Stimulated activated naive CD8-positive, alpha-beta T cell treated with anti-CD3 and anti-CD28 coated beads, Interleukin-15, Interleukin-2, amounts not matched to agents 100 U/mL and 50 U/mL, for 24 hours (primary cell): Measurements from ENCODE around the gene HMCN2.
"Not testable (repeated sequence)": the region's sequence is repeated elsewhere in the genome, so short reads cannot be mapped to it uniquely, and the experiment has no call there.

Experiments used
- ATAC-seq: fragments of 150-1000 bp; cut with Tn5 transposase; one replicate; pipeline ENCODE4 v1.10.0; 2021
- DNase-seq: peaks from one replicate; pipeline ENCODE4 v3.0.0; 2021

The HMCN2 gene

GRCh38 chr9:130264414-130265350 is 878 bp upstream of the HMCN2 start:
- DNase-seq (no peak), ATAC-seq (no peak)

DNA sequence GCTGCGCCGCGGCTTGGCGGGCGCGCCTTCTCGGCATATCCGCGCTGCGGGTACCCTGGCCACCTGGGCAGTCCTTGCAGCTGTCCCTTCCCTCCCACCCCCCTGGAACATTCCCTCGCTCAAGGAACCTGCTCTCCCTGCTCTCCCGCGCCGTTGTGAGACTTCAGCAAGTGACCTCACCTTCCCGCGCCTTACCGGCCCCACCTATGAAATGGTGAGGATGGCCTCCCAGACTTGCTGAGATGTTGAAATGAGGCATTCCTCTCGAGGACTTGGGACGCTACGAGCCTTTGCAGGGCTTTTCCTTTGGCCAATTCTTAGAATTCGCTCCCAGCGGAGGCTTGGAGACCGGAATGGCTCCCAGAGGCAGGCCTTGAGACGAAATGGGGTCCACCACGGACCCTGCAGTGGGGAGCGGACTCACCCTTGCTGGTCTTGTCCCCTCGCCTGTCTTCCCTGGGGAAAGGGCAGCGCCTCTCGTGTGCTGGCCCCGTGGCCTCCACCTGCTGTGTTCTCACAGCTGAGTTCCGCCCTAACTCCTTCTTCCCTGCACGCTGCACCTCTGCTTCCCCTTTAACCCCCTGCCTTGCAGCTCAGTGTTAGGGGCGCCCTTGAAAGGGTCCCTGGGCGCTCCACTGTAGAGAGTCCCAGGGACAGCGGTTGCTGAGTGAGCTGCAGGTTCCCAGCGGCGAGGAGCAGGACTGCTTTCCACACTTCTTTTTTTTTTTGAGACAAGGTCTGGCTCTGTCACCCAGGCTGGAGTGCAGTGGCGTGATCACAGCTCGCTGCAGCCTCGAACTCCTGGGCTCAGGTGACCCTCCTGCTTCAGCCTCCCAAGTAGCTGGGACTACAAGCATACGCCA is 907 bp downstream of the HMCN2 start:
- DNase-seq: no peak
- ATAC-seq: no peak

DNA sequence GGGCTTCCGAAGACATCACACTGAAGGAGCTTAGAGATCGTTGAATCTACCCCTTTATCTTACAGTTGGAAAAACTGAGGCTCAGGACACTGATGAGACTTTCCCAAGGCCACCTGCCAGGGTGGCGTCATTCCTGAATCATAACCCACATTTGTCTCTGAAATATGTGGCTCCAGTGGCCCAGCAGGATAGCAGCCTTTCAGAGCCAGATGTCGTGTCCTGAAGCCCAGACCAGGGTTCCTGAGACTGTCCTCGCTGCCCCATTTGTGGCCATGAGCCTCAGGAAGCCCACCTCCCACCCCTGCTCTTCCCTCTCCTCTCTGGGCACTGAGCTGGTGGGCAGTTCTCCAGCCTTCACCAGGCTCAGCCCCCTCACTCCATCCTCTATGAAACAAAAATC is 2.4 kb downstream of the HMCN2 start:
- ATAC-seq: no peak
- no peak for DNase-seq

DNA sequence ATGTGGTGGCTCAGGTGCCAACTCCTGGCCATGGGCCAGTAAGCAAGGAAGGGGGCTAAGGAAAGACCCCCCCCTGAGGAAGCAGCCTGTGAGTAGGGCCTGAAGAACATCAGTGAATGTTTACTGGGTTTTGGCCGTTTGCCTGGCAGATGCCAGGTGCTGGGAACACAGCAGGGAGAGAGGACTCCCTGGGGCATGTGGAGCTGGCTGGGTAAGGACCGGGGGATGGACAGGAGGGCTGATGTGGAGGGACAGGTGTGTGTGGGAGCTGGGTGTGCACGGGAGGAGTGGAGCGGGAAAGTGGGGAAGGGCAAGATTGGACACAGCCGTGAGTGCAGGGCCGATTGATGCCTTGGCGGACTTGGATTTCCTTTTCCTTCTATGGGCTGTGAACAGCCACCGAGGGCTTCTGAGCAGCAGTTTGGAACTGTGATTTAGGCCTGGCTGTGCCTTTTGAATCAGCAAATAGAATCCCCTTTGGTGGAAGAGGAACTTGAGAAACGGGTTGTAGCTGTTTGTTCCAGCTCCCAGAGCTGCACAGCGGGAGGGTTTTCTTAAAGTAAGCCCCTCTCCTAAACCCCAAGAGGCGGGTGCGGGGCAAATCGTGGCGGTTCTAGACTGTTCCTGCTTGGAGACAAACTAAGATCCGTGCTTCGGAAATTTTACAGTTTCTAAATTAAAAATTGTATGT is 3.1 kb downstream of the HMCN2 start:
- ATAC-seq (no peak), DNase-seq (no peak)

DNA sequence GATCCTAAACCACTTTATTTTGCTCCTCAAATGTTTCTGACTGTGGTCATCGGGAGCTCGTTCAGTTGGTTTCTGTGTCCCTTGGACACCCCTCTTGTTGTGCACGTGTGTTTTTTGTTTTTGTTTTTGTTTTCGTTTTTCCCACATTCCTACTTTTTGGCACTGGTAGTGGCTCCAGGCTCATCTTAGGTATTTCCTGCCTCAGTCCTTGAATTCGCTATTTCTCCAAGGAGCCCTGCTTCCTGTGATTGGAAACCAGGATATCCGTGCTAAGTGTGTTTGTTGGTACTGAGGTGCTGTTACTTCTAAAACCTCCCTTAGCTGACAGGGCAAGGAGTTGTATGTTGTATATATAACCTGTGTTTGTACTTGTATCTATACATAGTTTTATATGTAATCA is 5.9 kb downstream of the HMCN2 start:
- DNase-seq: no peak

DNA sequence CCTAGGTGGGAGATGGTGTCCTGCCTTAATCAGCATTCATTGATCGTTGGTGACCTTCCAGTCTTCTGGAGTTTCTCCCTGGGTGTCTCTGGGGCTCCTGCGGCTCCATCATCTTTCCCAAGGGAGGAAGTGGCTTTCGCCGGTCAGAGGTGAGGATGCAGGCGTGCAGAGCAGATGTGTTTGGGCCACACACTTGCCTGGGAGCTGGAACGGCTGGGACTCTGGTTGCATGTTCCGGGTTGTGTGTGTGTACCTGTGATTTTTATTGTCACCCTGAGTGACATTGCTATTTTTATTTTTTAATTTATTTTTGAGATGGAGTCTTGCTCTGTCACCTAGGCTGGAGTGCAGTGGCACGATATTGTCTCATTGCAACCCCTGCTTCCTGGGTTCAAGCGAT is 9.6 kb downstream of the HMCN2 start:
- DNase-seq: no peak
- ATAC-seq: no peak

More for the DNA sequence above, 5.9 kb downstream of the HMCN2 start:
- no peak for ATAC-seq

DNA sequence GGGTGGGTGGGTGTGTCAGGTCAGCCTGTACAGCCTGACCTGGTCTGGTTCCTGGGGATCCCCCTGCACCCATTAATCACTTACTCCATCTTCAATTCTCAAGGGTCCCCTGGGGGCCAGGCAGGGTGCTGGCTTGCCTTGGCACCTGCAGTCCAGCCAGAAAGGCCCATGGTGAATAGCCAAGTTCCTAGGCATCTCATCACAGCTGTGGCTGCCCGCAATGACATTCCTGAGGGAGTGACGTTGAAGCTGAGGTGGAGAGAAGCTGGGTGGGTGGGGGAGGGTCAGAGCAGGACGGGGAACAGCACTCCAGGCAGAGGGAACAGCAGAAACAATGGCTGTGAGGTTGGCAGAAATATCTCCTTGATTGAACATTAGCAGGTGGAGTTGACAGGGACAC is 10.6 kb downstream of the HMCN2 start:
- DNase-seq (no peak), ATAC-seq (no peak)

GRCh38 chr9:130276955-130277354 is 11.4 kb downstream of the HMCN2 start:
- no peak for ATAC-seq
- no peak for DNase-seq

DNA sequence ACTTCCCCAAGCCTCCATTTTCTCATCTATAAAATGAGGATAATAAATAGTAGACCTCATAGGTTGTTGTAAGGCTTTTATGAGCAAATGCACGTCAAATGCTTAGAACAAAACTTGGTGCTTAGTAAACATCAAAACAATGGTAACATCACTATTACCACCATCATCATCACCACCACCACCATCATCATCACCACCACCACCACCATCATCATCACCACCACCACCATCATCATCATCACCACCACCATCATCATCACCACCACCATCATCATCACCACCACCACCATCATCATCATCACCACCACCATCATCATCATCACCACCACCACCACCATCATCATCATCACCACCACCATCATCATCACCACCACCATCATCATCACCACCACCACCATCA is 12.0 kb downstream of the HMCN2 start:
- not testable (repeated sequence) for DNase-seq, ATAC-seq

DNA sequence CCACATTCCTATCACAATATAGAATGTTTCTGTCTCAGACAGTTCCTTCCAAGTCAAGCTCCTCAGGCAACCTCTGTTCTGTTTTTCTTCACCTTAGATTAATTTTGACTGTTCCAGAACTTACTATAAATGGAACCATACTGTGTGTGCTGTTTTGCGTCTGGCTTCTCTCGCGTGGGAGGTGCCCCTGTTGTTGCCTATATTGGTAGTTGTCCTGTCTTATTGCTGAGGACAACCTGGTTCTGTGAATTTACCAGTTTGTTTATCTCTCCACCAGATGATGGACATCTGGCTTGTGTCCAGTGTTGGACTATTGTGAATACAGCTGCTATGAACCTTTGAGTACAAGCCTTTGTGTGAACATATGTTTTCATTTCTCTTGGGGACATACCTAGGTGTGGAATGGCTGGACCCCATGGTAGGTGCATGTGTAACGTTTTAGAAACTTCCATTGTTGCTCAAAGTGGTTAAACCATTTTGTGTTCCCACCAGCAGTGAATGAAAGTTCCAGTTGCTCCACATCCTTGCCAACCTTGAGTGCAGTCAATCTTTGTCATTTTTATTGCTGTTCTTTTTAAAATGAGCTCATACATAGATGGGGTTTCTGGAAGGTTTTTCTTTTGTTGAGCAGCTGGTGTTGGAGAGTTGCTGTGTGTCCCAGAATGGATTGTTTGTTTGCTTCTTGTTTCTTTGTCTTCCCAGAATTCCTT is 18.1 kb downstream of the HMCN2 start:
- no peak for ATAC-seq
- no peak for DNase-seq

- no peak for DNase-seq
- no peak for ATAC-seq
Observed at GRCh38 chr9:130284249-130284625, 18.7 kb downstream of the HMCN2 start.

DNA sequence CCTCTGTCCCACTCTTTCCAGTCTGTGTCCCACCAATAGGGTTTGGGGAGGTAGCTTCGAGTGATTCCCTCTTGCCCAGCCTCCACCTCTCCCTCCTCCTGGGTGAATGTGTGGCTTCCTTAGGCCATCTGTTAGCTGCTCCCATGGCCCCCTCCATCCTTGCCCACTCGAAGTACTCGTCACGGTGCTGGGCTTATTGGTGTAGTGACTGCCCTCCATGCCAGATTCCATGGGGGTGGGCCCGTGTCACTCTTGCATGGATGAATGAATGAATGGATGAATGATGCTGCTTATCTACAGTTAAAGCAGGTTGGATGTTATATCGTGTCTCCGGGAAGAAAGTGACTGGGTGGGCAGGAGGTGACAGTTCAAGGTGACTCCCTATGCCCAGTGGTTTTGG is 19.1 kb downstream of the HMCN2 start:
- ATAC-seq: no peak
- DNase-seq: no peak

GRCh38 chr9:130285271-130285670 is 19.7 kb downstream of the HMCN2 start:
- DNase-seq: no peak

GRCh38 chr9:130286072-130286770 is 20.7 kb downstream of the HMCN2 start:
- no peak for ATAC-seq
- DNase-seq: no peak

More at GRCh38 chr9:130285271-130285670, 19.7 kb downstream of the HMCN2 start:
- no peak for ATAC-seq

GRCh38 chr9:130286781-130287428 is 21.3 kb downstream of the HMCN2 start:
- DNase-seq (no peak), ATAC-seq (no peak)

- no peak for ATAC-seq
- no peak for DNase-seq
Observed at GRCh38 chr9:130287736-130288135, 22.2 kb downstream of the HMCN2 start.

GRCh38 chr9:130288393-130288792 is 22.8 kb downstream of the HMCN2 start:
- ATAC-seq (no peak), DNase-seq (no peak)

- DNase-seq (no peak), ATAC-seq (no peak)
Observed at GRCh38 chr9:130288926-130289690, 23.5 kb downstream of the HMCN2 start.

DNA sequence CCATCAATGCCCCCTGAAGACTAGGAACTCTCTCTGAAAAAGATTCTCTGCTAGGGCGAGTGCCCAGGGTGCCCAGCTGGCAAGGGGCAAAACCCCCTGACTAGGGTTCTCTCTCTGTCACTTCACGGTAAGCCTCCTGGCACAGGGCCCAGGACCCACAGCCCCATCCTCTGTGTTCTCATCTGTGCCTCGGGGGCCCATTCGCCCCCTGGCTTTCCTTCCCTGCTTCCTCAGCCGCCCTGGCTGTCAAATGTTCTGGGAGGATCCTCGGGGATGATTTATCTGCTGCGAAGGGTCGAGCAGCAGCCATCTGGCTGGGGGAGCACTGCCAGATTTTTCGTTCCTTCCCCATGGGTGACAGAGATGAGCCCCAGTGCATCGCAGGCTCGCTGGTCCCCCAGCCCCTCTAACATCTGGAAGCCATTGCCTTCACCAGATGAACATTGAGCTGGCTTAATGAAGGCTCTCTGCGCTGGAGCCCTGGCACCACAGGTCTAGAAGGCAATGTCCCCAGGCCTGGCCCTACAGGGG is 24.2 kb downstream of the HMCN2 start:
- DNase-seq (no peak), ATAC-seq (no peak)
